ENCODE measurements around the gene PGA5.
"Not testable (repeated sequence)": the region's sequence is repeated elsewhere in the genome, so short reads cannot be mapped to it uniquely, and the experiment has no call there.

The PGA5 gene

GRCh38 chr11:61240875-61241274, at the start of gene PGA5:
TSS of gene PGA5 (plus strand) at chr11:61241175. CDS start at chr11:61241227, 52 bp downstream.
- DNase-seq = not testable (repeated sequence)

- no peak for DNase-seq
These were observed 47.4 kb upstream of the PGA5 start for GRCh38 chr11:61193596-61193995.

- DNase-seq = no peak
These were observed 46.8 kb upstream of the PGA5 start for GRCh38 chr11:61194169-61194671.

- DNase-seq = no peak
These were observed 45.8 kb upstream of the PGA5 start for GRCh38 chr11:61194981-61195695.

- no peak for DNase-seq
These were observed 45.3 kb upstream of the PGA5 start for GRCh38 chr11:61195719-61196118.

GRCh38 chr11:61198361-61198760, 42.6 kb upstream of the PGA5 start:
- no peak for DNase-seq

- no peak for DNase-seq
These were observed 41.9 kb upstream of the PGA5 start for GRCh38 chr11:61198948-61199523.

GRCh38 chr11:61201476-61201875, 39.5 kb upstream of the PGA5 start:
- no peak for DNase-seq

GRCh38 chr11:61202950-61203746, 37.8 kb upstream of the PGA5 start, which contains the start of gene PGA3:
TSS of gene PGA3 (plus strand) at chr11:61203515. CDS start at chr11:61203565, 50 bp downstream.
- DNase-seq = not testable (repeated sequence)

- not testable (repeated sequence) for DNase-seq
These were observed 37.1 kb upstream of the PGA5 start for GRCh38 chr11:61203873-61204272.

- not testable (repeated sequence) for DNase-seq
These were observed 36.4 kb upstream of the PGA5 start for GRCh38 chr11:61204502-61205059.

GRCh38 chr11:61207636-61208310, 33.2 kb upstream of the PGA5 start:
- not testable (repeated sequence) for DNase-seq

GRCh38 chr11:61210629-61211028, 30.3 kb upstream of the PGA5 start:
- DNase-seq = not testable (repeated sequence)

GRCh38 chr11:61211327-61211952, 29.5 kb upstream of the PGA5 start:
- not testable (repeated sequence) for DNase-seq

- DNase-seq = not testable (repeated sequence)
These were observed 28.8 kb upstream of the PGA5 start for GRCh38 chr11:61212202-61212601.

- not testable (repeated sequence) for DNase-seq
These were observed 27.2 kb upstream of the PGA5 start for GRCh38 chr11:61213711-61214324.

GRCh38 chr11:61218306-61218705, 22.7 kb upstream of the PGA5 start:
- DNase-seq = not testable (repeated sequence)

GRCh38 chr11:61219016-61219415, 22.0 kb upstream of the PGA5 start:
- not testable (repeated sequence) for DNase-seq

- DNase-seq = not testable (repeated sequence)
These were observed 18.9 kb upstream of the PGA5 start, which contains the start of gene PGA4 for GRCh38 chr11:61222047-61222446. TSS of gene PGA4 (plus strand) at chr11:61222347. CDS start at chr11:61222401, 54 bp downstream.

GRCh38 chr11:61222692-61223091, 18.3 kb upstream of the PGA5 start:
- not testable (repeated sequence) for DNase-seq

- DNase-seq = not testable (repeated sequence)
These were observed 14.4 kb upstream of the PGA5 start for GRCh38 chr11:61226457-61227137.

Data from NK-92 treated with Interleukin-12 subunit alpha and Interleukin-12 subunit beta, amount 100 ng/mL, for 24 hours (cell line).